Panc1 (cell line): Measurements from ENCODE around the gene COA8. TPM values are rescaled to one million over a fixed set of nuclear protein-coding genes. Genes with fewer than 3 reads are reported as not detected.

Source experiments
- ATAC-seq: fragments of 200-7000 bp; cut with Tn5 transposase; 2 replicates; pipeline ENCODE4 v1.9.1; 2020; ENCODE audit warnings: mild to moderate bottlenecking, moderate library complexity
- BruUV-seq: library from RNA; stranded (reverse); fragments of 400-500 nt; replicated peaks from 2 replicates; lab custom pipeline; 2021; lab: Mats Ljungman, UMichigan
- CTCF ChIA-PET: fragments of 300-600 bp; sonication (Branson Sonifier 250); formaldehyde crosslinking; loops from one replicate; lab custom pipeline; 2022; ENCODE audit warnings: antibody characterized with exemption; lab: Charles Lee
- POLR2A ChIA-PET: fragments of 300-600 bp; sonication (Branson Sonifier 250); formaldehyde crosslinking; loops from one replicate; lab custom pipeline; 2022; ENCODE audit warnings: antibody characterized with exemption; lab: Charles Lee
- DNase-seq: peaks from one replicate; pipeline ENCODE4 v3.0.0-alpha.2; 2010; ENCODE audit warnings: low read depth, low spot score
- H3K27ac ChIP-seq: 2 replicates; pipeline ENCODE4 v1.5.1; 2011; ENCODE audit warnings: mild to moderate bottlenecking, low read length, inconsistent platforms
- H3K27me3 ChIP-seq: fragments of 200-500 bp; sonication (Bioruptor generic); 2 replicates; pipeline ENCODE4 v1.6.0; 2014; ENCODE audit warnings: low read length, inconsistent platforms; ENCODE audit not compliant: control insufficient read depth, insufficient read depth
- H3K36me3 ChIP-seq: fragments of 200-500 bp; sonication (Bioruptor generic); 2 replicates; pipeline ENCODE4 v1.5.1; 2014; ENCODE audit warnings: inconsistent platforms, mild to moderate bottlenecking, low read length, moderate library complexity; ENCODE audit not compliant: control insufficient read depth, insufficient read depth
- H3K4me1 ChIP-seq: 2 replicates; pipeline ENCODE4 v1.5.1; 2011; ENCODE audit warnings: inconsistent platforms, mild to moderate bottlenecking, low read length, moderate library complexity; ENCODE audit not compliant: control insufficient read depth, insufficient read depth
- H3K4me3 ChIP-seq, 2 experiments: 2 replicates each; pipeline ENCODE4 v1.5.1; 2011 to 2012; ENCODE audit warnings: low read depth in 2 of 2, low read length in 2 of 2, mild to moderate bottlenecking in 2 of 2, inconsistent platforms in 1 of 2, moderate library complexity in 1 of 2
- H3K9me3 ChIP-seq: fragments of 200-500 bp; sonication (Bioruptor generic); 2 replicates; pipeline ENCODE4 v1.5.1; 2014; ENCODE audit warnings: low read depth, mild to moderate bottlenecking, inconsistent platforms, low read length, moderate library complexity; ENCODE audit not compliant: control insufficient read depth, insufficient read depth
- CTCF ChIP-seq: fragments of 450-650 bp; IDR thresholded peaks from 2 replicates; pipeline ENCODE4 v1.5.1; 2017; ENCODE audit warnings: mild to moderate bottlenecking
- POLR2AphosphoS5 ChIP-seq: IDR thresholded peaks from 2 replicates; pipeline ENCODE4 v1.6.1; 2012; ENCODE audit warnings: mild to moderate bottlenecking, low read depth, low read length, moderate library complexity
- REST ChIP-seq, 2 experiments: IDR thresholded peaks; 2 replicates each; pipeline ENCODE4 v1.6.1; 2011 to 2012; ENCODE audit warnings: low read depth in 2 of 2, control low read depth in 1 of 2, low read length in 1 of 2, mild to moderate bottlenecking in 1 of 2, moderate library complexity in 1 of 2; ENCODE audit not compliant: insufficient read depth in 1 of 2
- SIN3A ChIP-seq: IDR thresholded peaks from 2 replicates; pipeline ENCODE4 v1.6.1; 2012; ENCODE audit warnings: low read depth, mild to moderate bottlenecking, low read length, moderate library complexity, borderline replicate concordance; ENCODE audit not compliant: insufficient read depth
- TCF7L2 ChIP-seq: IDR thresholded peaks from 2 replicates; pipeline ENCODE4 v1.6.1; 2011; ENCODE audit warnings: mild to moderate bottlenecking, low read depth, low read length, inconsistent platforms
- in situ Hi-C: cut with HindIII; loops from 2 replicates; pipeline ENCODE4 v1.10.0; 2016; ENCODE audit warnings: low sequenced_read_pairs, low pct_unique_long_range_greater_than_20kb
- intact Hi-C: fragments of 100-400 bp; cut with micrococcal nuclease; formaldehyde crosslinking; loops from one replicate; pipeline ENCODE4 v1.10.0; 2022; ENCODE audit not compliant: unreplicated experiment
- total RNA-seq: library from RNA; stranded (reverse); gene quantifications from one replicate; pipeline ENCODE4 v1.2.1, GENCODE V29; 2021; ENCODE audit not compliant: unreplicated experiment

Gene COA8
- total RNA-seq, 1 experiment from 2014 or later = 42.2 TPM

GRCh38 chr14:103526247-103526913 is 36.4 kb upstream of the COA8 start:
- Histone ChIP-seq H3K9me3 (no peaks in the 10 kb centered on the region), H3K36me3 (peaks cover 4% of the 10 kb centered on the region; the same call in 1 of the 2 replicates), H3K27me3 (no peaks in the 10 kb centered on the region), H3K4me3 (no peak overlapping the region), H3K27ac (no peak overlapping the region), H3K4me1 (peaks cover 39% of the 10 kb centered on the region)
- intact Hi-C loops = no loop called here
- BruUV-seq = no TSS peak
- ChIA-PET POLR2A (no interaction called here), CTCF (no interaction called here)
- TF ChIP-seq POLR2AphosphoS5 (no peak), SIN3A (no peak), TCF7L2 (no peak), CTCF (no peak), REST (IDR thresholded peaks at IDR 0.05; ENCODE audit: insufficient read depth in 1 of 2, low read depth in 2 of 2, low read length in 1 of 2) (no peak)
- DNase-seq (no peak), ATAC-seq (no peak)
- in situ Hi-C loops = no loop called here

GRCh38 chr14:103526914-103527248 is 35.9 kb upstream of the COA8 start:
- no peak for TF ChIP-seq TCF7L2
- no peak for TF ChIP-seq CTCF
- no peak for TF ChIP-seq POLR2AphosphoS5
- TF ChIP-seq REST (IDR thresholded peaks at IDR 0.05; ENCODE audit: insufficient read depth in 1 of 2, low read depth in 2 of 2, low read length in 1 of 2) = no peak
- no peak for TF ChIP-seq SIN3A
- ChIA-PET CTCF (no interaction called here), POLR2A (no interaction called here)
- no peaks in the 10 kb centered on the region for H3K9me3 ChIP-seq
- ATAC-seq (no peak), DNase-seq (no peak)
- H3K4me1 ChIP-seq = peaks cover 39% of the 10 kb centered on the region
- in situ Hi-C loops (no loop called here), intact Hi-C loops (no loop called here)
- H3K27me3 ChIP-seq = no peaks in the 10 kb centered on the region
- peaks cover 4% of the 10 kb centered on the region; the same call in 1 of the 2 replicates for H3K36me3 ChIP-seq
- no TSS peak for BruUV-seq
- no peak overlapping the region for H3K4me3 ChIP-seq
- peak overlapping the region; percentile 89; the same call in 1 of the 2 replicates for H3K27ac ChIP-seq
